Measurements from ENCODE around the gene PRR20G. TPM values are rescaled to one million over a fixed set of nuclear protein-coding genes. Genes with fewer than 3 reads are reported as not detected.
"Not testable (repeated sequence)": the region's sequence is repeated elsewhere in the genome, so short reads cannot be mapped to it uniquely, and the experiment has no call there.

The PRR20G gene
- total RNA-seq, 1 experiment from 2014 or later = not detected

DNA sequence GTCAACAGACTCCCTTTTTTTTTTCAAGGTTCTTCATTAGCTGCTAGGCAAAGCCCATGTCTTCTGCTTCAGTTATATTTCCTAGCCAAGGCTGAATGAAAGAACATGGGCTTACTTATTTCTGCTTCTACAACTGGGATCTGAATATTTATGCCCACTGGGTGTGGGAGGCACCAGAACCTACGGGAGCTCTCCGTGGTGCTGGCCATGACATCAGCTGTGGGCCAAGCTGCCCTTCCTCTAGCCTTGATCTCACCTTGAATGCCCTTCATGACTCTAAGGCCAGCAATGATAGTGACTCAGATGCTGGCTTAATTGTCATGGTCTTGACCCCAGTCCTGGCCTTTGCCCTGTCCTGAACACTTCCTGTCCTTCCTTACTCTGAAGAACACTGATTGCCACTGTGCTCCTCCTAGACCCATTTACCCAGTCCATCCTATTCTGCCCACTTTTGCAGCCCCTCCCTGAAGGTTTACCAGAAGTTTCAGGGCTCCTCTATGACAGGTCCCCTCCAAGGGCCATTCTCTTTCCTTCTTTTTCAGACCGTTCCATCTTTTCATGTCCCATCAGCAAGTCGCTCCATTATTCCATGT lies 32.8 kb upstream of the PRR20G start:
- ChIA-PET CTCF (no interaction called here), POLR2A (no interaction called here)
- peaks cover 11% of the 10 kb centered on the region for H3K27me3 Mint-ChIP-seq (ENCODE audit: insufficient read depth, unreplicated experiment)
- DNase-seq = peak in 1 of 2 experiments; percentile 24
- Histone ChIP-seq H3K4me1 (no peaks in the 10 kb centered on the region), H3K9me3 (no peaks in the 10 kb centered on the region), H3K27me3 (replicated peaks; ENCODE audit: control insufficient read depth, insufficient read depth, low read length) (no peaks in the 10 kb centered on the region), H3K4me3 (ENCODE audit: low read depth, low read length) (no peak overlapping the region), H3K36me3 (ENCODE audit: control insufficient read depth, insufficient read depth, low read length) (no peaks in the 10 kb centered on the region)
- no peaks in the 10 kb centered on the region for H3K9me3 Mint-ChIP-seq (ENCODE audit: unreplicated experiment)
- no peak overlapping the region for H3K4me3 Mint-ChIP-seq (ENCODE audit: unreplicated experiment)
- BruUV-seq (replicated peaks) = no TSS peak
- no peaks in the 10 kb centered on the region for H3K4me1 Mint-ChIP-seq (ENCODE audit: low read depth, unreplicated experiment)
- no peak overlapping the region for H3K27ac Mint-ChIP-seq (ENCODE audit: unreplicated experiment)
- intact Hi-C loops (cut with micrococcal nuclease; ENCODE audit: unreplicated experiment) = no loop called here
- no peaks in the 10 kb centered on the region for H3K36me3 Mint-ChIP-seq (ENCODE audit: insufficient read depth, unreplicated experiment)
- TF ChIP-seq, protein P1, sequence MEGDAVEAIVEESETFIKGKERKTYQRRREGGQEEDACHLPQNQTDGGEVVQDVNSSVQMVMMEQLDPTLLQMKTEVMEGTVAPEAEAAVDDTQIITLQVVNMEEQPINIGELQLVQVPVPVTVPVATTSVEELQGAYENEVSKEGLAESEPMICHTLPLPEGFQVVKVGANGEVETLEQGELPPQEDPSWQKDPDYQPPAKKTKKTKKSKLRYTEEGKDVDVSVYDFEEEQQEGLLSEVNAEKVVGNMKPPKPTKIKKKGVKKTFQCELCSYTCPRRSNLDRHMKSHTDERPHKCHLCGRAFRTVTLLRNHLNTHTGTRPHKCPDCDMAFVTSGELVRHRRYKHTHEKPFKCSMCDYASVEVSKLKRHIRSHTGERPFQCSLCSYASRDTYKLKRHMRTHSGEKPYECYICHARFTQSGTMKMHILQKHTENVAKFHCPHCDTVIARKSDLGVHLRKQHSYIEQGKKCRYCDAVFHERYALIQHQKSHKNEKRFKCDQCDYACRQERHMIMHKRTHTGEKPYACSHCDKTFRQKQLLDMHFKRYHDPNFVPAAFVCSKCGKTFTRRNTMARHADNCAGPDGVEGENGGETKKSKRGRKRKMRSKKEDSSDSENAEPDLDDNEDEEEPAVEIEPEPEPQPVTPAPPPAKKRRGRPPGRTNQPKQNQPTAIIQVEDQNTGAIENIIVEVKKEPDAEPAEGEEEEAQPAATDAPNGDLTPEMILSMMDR (IDR thresholded peaks at IDR 0.05; ENCODE audit: insufficient read depth in 1 of 2, low read depth in 1 of 2, low read length in 1 of 2, severe bottlenecking in 1 of 2, unreplicated experiment in 1 of 2) = no peak

DNA sequence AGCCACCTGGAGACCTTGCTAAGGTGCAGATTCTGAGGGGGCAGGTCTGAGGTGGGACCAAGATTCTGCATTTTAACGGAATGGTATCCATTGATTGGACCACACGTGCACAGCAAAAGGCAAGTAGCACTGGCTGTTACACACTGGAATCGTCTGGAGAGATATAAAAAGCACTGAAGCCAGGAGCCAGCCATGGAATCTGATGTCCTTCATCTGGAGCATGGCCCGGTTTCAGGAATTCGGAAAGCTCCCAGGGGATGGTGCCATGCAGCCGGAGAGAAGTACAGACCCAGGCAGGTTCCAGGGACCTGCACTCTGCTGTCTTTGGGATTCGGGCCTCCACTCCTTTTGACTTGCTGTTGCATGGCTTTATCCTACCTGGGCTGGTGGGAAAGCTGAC lies 28.8 kb upstream of the PRR20G start:
- BruUV-seq (replicated peaks) = no TSS peak
- Histone ChIP-seq H3K9me3 (no peaks in the 10 kb centered on the region), H3K36me3 (ENCODE audit: control insufficient read depth, insufficient read depth, low read length) (no peaks in the 10 kb centered on the region), H3K4me1 (no peaks in the 10 kb centered on the region), H3K4me3 (ENCODE audit: low read depth, low read length) (no peak overlapping the region), H3K27me3 (replicated peaks; ENCODE audit: control insufficient read depth, insufficient read depth, low read length) (no peaks in the 10 kb centered on the region)
- CTCF ChIA-PET = no interaction called here
- Mint-ChIP-seq H3K27me3 (ENCODE audit: insufficient read depth, unreplicated experiment) (peaks cover 18% of the 10 kb centered on the region), H3K36me3 (ENCODE audit: insufficient read depth, unreplicated experiment) (no peaks in the 10 kb centered on the region), H3K27ac (ENCODE audit: unreplicated experiment) (no peak overlapping the region), H3K4me1 (ENCODE audit: low read depth, unreplicated experiment) (no peaks in the 10 kb centered on the region), H3K4me3 (ENCODE audit: unreplicated experiment) (no peak overlapping the region), H3K9me3 (ENCODE audit: unreplicated experiment) (no peaks in the 10 kb centered on the region)
- POLR2A ChIA-PET = no interaction called here
- intact Hi-C loops (cut with micrococcal nuclease; ENCODE audit: unreplicated experiment) = no loop called here
- no peak for DNase-seq
- TF ChIP-seq, protein P1 (IDR thresholded peaks at IDR 0.05; ENCODE audit: insufficient read depth in 1 of 2, low read depth in 1 of 2, low read length in 1 of 2, severe bottlenecking in 1 of 2, unreplicated experiment in 1 of 2) = no peak

DNA sequence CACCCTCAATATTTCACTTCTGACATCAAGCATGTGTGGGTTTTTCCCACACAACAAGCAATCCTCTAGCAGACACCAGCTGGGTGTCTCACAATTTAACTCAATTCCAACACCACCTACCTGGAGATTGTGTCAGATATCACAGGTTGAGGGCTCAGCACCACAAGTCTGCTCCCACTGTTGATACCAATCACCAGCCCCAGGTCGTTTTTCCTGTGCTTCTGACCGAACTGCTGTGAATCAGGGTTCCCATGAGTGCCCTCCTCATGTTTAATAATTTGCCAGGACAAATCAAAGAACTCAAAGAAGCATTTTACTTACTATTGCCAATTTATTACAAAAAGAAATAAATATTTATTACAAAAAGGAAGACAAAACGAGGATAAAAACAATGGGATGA lies 25.0 kb upstream of the PRR20G start:
- H3K9me3 Mint-ChIP-seq (ENCODE audit: unreplicated experiment) = no peaks in the 10 kb centered on the region
- no peak for DNase-seq
- no peak overlapping the region for H3K27ac Mint-ChIP-seq (ENCODE audit: unreplicated experiment)
- Histone ChIP-seq H3K4me3 (ENCODE audit: low read depth, low read length) (no peak overlapping the region), H3K9me3 (no peaks in the 10 kb centered on the region), H3K27me3 (replicated peaks; ENCODE audit: control insufficient read depth, insufficient read depth, low read length) (no peaks in the 10 kb centered on the region), H3K4me1 (no peaks in the 10 kb centered on the region), H3K36me3 (ENCODE audit: control insufficient read depth, insufficient read depth, low read length) (no peaks in the 10 kb centered on the region)
- H3K36me3 Mint-ChIP-seq (ENCODE audit: insufficient read depth, unreplicated experiment) = no peaks in the 10 kb centered on the region
- no peaks in the 10 kb centered on the region for H3K4me1 Mint-ChIP-seq (ENCODE audit: low read depth, unreplicated experiment)
- TF ChIP-seq, protein P1 (IDR thresholded peaks at IDR 0.05; ENCODE audit: insufficient read depth in 1 of 2, low read depth in 1 of 2, low read length in 1 of 2, severe bottlenecking in 1 of 2, unreplicated experiment in 1 of 2) = no peak
- peaks cover 21% of the 10 kb centered on the region for H3K27me3 Mint-ChIP-seq (ENCODE audit: insufficient read depth, unreplicated experiment)
- BruUV-seq (replicated peaks) = no TSS peak
- intact Hi-C loops (cut with micrococcal nuclease; ENCODE audit: unreplicated experiment) = no loop called here
- ChIA-PET CTCF (no interaction called here), POLR2A (no interaction called here)
- H3K4me3 Mint-ChIP-seq (ENCODE audit: unreplicated experiment) = no peak overlapping the region

DNA sequence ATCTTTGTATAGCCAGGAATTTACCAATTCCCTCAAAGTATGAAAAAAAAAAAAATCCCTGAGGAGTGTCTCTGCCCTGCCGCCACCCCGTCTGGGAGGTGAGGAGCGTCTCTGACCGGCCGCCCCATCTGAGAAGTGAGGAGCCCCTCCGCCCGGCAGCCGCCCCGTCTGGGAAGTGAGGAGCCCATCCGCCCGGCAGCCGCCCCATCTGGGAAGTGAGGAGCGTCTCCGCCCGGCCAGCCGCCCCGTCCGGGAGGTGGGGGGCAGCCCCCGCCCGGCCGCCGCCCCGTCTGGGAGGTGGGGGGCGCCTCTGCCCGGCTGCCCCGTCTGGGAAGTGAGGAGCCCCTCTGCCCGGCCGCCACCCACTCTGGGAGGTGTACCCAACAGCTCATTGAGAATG lies 21.0 kb upstream of the PRR20G start:
- H3K4me3 Mint-ChIP-seq (ENCODE audit: unreplicated experiment); DNase-seq; H3K36me3 Mint-ChIP-seq (ENCODE audit: insufficient read depth, unreplicated experiment); H3K9me3 Mint-ChIP-seq (ENCODE audit: unreplicated experiment); H3K27me3 ChIP-seq (replicated peaks; ENCODE audit: control insufficient read depth, insufficient read depth, low read length); H3K9me3 ChIP-seq; intact Hi-C loops (cut with micrococcal nuclease; ENCODE audit: unreplicated experiment); H3K27ac Mint-ChIP-seq (ENCODE audit: unreplicated experiment); H3K4me1 Mint-ChIP-seq (ENCODE audit: low read depth, unreplicated experiment); POLR2A ChIA-PET; CTCF ChIA-PET; H3K36me3 ChIP-seq (ENCODE audit: control insufficient read depth, insufficient read depth, low read length); H3K4me1 ChIP-seq; H3K4me3 ChIP-seq (ENCODE audit: low read depth, low read length); BruUV-seq (replicated peaks): not testable (repeated sequence)
- peaks cover 29% of the 10 kb centered on the region for H3K27me3 Mint-ChIP-seq (ENCODE audit: insufficient read depth, unreplicated experiment)

Measured in Caco-2 (cell line).